GM21367 (cell line): ENCODE measurements around the gene MMAB.

Source experiments
- ATAC-seq: cut with Tn5 transposase; IDR thresholded peaks from one replicate; pipeline ENCODE4 v1.9.1; 2021; ENCODE audit not compliant: unreplicated experiment

Gene MMAB

GRCh38 chr12:109540526-109541412, 32.5 kb downstream of the MMAB start:
- no peak for ATAC-seq

- ATAC-seq: no peak
Observed at GRCh38 chr12:109539508-109539907, 33.8 kb downstream of the MMAB start.

- ATAC-seq: no peak
Observed at GRCh38 chr12:109538191-109538863, 35.0 kb downstream of the MMAB start.

- ATAC-seq: no peak
Observed at GRCh38 chr12:109537136-109537535, 36.2 kb downstream of the MMAB start.

DNA sequence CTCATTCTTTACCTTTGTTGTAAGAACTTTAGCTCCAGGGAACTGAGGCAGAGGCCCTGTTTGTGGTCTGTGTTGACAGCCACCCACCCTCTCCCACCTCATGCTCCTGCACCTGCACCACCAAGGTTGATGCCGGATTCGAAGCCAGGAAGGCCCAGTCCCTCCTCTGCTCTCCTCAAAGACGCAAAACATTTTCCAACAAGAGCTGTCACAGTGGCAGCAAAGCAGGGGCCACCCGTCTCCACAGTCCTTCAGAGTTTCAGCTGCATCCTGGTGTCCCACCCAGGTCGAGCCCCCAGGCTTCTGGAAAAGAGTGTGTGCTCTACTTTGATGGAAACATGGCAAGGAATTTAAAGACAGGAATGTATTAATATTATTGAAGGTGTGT, 37.4 kb downstream of the MMAB start:
- ATAC-seq: no peak

GRCh38 chr12:109535231-109535862, 38.0 kb downstream of the MMAB start:
- no peak for ATAC-seq

DNA sequence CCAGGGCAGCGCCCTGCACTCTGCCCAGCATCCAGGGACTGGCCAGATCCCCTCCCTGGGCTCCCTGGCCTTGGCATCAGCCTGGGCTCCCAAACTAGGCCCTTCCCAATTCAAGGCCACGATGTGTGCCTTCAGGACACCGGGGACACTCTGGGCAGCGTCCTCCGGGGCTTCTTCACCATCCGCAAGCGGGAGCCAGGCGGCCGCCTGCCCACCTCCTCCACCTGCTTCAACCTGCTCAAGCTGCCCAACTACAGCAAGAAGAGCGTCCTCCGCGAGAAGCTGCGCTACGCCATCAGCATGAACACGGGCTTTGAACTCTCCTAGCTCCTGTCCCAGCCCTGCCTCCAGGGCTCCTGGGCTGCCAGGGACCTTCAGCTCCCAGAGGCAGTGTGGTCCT, 38.8 kb downstream of the MMAB start:
- ATAC-seq: no peak

GRCh38 chr12:109533487-109533740, 39.9 kb downstream of the MMAB start:
- ATAC-seq: no peak

- no peak for ATAC-seq
Observed at GRCh38 chr12:109532721-109533486, 40.4 kb downstream of the MMAB start.

- ATAC-seq: no peak
Observed at GRCh38 chr12:109531411-109531810, 41.9 kb downstream of the MMAB start.

GRCh38 chr12:109529691-109530640, 43.3 kb downstream of the MMAB start:
- no peak for ATAC-seq

DNA sequence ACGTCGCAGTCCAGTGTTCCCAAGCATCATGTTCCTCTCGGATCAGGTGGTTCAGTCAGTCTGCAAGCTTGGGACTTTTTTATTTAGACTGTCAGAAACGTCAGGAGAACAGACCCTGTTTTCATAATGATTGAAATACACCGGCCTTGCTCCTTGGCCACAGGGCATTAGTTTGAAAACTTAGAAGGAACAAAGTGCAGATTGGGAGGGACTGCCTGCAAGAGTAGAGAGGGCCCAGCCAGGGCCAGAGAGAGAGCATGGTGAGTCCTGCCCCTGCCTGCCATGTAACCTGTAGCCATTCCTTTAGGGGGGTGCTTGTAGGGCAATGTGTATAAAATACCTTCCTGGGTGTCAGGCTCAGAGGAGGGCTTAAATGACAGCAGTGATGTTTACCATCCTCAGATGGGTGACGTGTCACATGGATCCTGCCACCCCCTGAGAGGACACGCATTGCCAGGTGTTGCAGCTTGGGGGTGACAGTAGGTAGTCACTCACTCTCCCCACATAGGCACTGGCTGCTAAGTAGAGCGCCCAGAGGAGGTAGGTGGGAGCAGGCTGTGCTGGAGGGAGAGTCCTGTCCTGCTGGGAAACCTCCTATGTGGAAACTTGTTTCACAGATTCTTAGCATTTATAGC, 45.7 kb downstream of the MMAB start:
- ATAC-seq: no peak

DNA sequence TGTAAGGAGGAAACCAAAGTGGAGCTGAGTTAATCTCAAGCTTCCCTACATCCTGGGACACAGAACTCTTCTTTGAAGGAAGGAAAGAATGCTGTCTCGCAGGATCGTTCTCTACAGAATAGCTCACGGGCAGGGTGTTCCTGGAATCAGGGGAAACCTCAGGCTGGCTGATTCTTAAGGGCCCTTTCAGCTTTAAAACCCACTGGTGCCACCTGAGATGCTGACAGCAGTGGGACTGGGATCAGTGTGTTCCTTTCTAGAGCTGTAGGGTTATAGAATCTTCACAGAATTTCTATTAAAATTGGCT, 48.1 kb downstream of the MMAB start:
- ATAC-seq: no peak

DNA sequence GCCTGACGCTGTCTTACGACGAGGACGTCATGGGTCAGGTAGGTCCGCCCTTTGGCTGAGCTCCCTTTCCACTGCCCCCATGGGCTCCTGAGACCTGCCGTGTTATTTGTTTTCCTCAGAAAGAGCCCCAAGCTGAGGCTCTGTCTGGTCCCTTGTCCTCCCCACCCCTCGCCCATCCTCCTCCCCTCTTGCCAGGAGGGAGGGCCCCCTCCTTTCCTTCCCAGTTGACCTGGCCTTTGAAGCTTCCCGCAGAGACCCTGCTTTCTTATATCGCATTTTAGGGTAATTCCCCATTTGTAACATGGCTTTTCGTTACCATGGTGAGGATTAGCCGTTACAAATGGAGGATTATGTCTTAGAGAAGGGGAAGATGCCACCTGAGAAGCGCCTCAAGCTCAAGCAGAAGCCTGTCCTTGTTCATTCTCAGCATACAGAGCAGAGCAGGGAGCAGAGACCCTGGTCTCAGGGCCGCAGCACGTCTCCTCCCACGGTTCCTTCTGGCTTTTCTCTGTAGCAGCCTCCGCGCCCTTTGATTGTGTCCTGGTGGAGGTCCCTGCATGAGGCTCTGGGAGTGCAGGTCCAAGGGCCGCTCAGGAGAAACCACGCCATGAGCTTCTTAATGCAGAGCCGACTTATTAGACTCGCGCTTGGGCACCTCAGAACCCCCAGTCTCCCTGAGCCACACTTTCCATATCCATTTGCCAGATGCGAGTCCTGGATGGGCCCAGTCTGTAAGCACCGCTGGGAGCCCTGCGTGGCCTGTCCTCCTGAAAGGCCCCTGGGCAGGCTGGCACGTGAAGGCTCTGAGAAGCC, 48.6 kb downstream of the MMAB start:
- no peak for ATAC-seq

GRCh38 chr12:109523504-109523903, 49.8 kb downstream of the MMAB start:
- ATAC-seq: no peak

DNA sequence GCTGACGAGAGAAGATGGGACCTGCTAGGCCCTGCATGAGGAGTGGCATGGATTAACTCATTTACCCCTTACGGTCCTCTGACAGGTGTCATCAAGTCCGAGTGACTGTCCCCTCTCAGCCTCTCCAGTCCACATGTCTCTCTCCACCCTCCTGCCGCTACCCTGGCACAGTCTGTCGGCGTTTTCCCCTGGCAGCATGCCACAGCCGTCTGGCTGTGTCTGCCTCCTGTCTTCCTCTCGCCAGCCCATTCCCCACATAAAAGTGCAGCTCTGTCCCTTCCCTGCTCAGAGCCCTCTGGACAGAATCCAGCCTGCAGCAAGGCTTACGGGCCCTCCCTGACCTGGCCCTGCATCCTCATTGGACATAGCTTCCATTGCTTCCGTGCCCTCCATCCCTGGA, 50.2 kb downstream of the MMAB start:
- no peak for ATAC-seq

- ATAC-seq: no peak
Observed at GRCh38 chr12:109521831-109522230, 51.5 kb downstream of the MMAB start.

DNA sequence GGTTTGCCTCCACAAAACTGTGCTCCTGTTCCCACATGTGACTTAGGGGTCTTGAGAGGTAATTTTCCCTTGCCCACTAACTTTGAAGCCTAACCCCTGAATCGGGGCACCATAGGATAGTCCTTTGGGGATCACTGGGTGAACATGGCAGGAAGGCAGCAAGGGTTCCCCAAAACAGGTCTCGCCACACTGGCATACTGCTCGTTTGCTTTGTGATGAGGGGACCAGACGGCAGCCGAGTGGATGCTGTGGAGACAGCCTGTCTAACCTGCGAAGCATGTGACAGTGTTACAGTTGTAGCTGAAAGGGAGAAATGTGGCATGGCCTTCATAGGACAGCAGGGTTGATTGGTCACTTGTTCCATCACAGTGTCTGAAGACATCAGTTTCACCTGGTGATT, 53.5 kb downstream of the MMAB start:
- no peak for ATAC-seq
